Aorta (tissue), 5 donors: Measurements from ENCODE around the gene TDRD1. TPM values are rescaled to one million over a fixed set of nuclear protein-coding genes. Genes with fewer than 3 reads are reported as not detected.
A peak's percentile ranks its signal among the peaks of the same experiment; 100 is the strongest.

Source experiments
- ATAC-seq: fragments of 200-7000 bp; cut with Tn5 transposase; one replicate; pipeline ENCODE4 v1.9.1; 2022; ENCODE audit warnings: moderate library complexity; ENCODE audit not compliant: low FRiP score
- DNase-seq, 2 donors: peaks; one replicate each; pipeline ENCODE4 v3.0.0-alpha.2; 2020
- H3K27ac ChIP-seq, 2 donors: one replicate each; pipeline ENCODE4 v1.5.1; 2013; ENCODE audit warnings: low read length in 2 of 2, mild to moderate bottlenecking in 2 of 2, moderate library complexity in 2 of 2, control low read depth in 1 of 2, inconsistent platforms in 1 of 2, low read depth in 1 of 2
- H3K27me3 ChIP-seq, 2 donors: one replicate each; pipeline ENCODE4 v1.6.1; 2013; ENCODE audit warnings: control low read depth in 1 of 2, low read length in 1 of 2, mild to moderate bottlenecking in 1 of 2, moderate library complexity in 1 of 2; ENCODE audit not compliant: insufficient read depth in 2 of 2, control insufficient read depth in 1 of 2
- H3K36me3 ChIP-seq, 2 donors: one replicate each; pipeline ENCODE4 v1.6.1; 2013; ENCODE audit warnings: control low read depth in 1 of 2, low read length in 1 of 2, mild to moderate bottlenecking in 1 of 2; ENCODE audit not compliant: insufficient read depth in 2 of 2, control insufficient read depth in 1 of 2
- H3K4me1 ChIP-seq, 2 donors: one replicate each; pipeline ENCODE4 v1.6.1; 2013; ENCODE audit warnings: low read length in 2 of 2, control low read depth in 1 of 2, mild to moderate bottlenecking in 1 of 2, moderate library complexity in 1 of 2; ENCODE audit not compliant: insufficient read depth in 2 of 2, control insufficient read depth in 1 of 2
- H3K4me3 ChIP-seq, 2 donors: one replicate each; pipeline ENCODE4 v1.5.1; 2013; ENCODE audit warnings: low read length in 2 of 2, control low read depth in 1 of 2, mild to moderate bottlenecking in 1 of 2
- H3K9me3 ChIP-seq: one replicate; pipeline ENCODE4 v1.6.1; 2013; ENCODE audit warnings: mild to moderate bottlenecking, low read length; ENCODE audit not compliant: control insufficient read depth
- WGBS, 2 donors: extraction: QIAGEN DNeasy Blood & Tissue Kit; methylation state at CpG; one replicate each; pipeline ENCODE4 v1.1.7; 2013; 5-methylcytosine and 5-hydroxymethylcytosine counted together
- intact Hi-C, 2 donors: fragments of 100-400 bp; cut with DNase I; formaldehyde crosslinking; loops; one replicate each; pipeline versions ENCODE4 v1.14.2 to v1.15.0; 2022
- polyA plus RNA-seq, 2 donors: library from polyadenylated mRNA; stranded (reverse); fragments of 200-250 nt; gene quantifications; one replicate each; pipeline ENCODE4 v1.2.3, GENCODE V29; 2013
- total RNA-seq, 2 donors: library from RNA; stranded (reverse); fragmentation: NEBNext Ultra II Directional; extraction: Animal tissue kit (Norgen Biotek cat#: 25700); gene quantifications; one replicate each; pipeline ENCODE4 v1.2.1, GENCODE V29; 2021
- donor health status: healthy with polysubstance abuse.
- donor health status: Bipolar disorder and iron deficiency.
- donor health status: DM: no; HTN: no; CAD: no.
- donor health status: DM: no; HTN: no; CAD: no.
- donor health status: DM: yes; HTN: yes; CAD: no.

TDRD1 gene
- total and polyA plus RNA-seq, 4 donors = 0.19 to 0.78 (median 0.36) TPM; not detected in 1

GRCh38 chr10:114271075-114271778, 92.1 kb downstream of the TDRD1 start:
- Histone ChIP-seq H3K4me1 (no peaks in the 10 kb centered on the region), H3K9me3 (no peaks in the 10 kb centered on the region), H3K4me3 (no peak overlapping the region), H3K27ac (no peak overlapping the region), H3K36me3 (no peaks in the 10 kb centered on the region), H3K27me3 (no peaks in the 10 kb centered on the region)
- peak; percentile 25 for ATAC-seq
- intact Hi-C loops = no loop called here
- WGBS, 2 donors = 88 to 91% methylated on average over 3 of the region's 3 CpGs
- no peak for DNase-seq

DNA sequence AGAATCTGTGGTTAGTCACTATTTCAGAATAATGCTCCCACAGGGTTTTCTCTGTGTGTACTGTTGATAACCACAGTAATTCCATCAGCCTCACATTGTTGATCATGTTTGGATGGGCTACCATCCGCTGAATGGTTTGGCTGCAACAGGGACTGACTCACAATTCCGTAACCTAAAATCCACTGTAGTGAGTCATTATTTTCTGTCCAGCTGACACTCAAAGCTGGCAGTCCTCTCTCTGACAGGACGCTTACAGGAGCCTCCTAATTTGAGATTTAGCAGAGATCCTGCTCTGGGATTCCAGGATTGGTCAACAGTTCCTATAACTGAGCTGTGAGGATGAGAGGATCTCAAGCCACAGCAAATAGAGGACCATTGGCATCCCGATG, 92.6 kb downstream of the TDRD1 start:
- intact Hi-C loops = no loop called here
- DNase-seq (peak in 1 of 2 donors; percentile 62), ATAC-seq (peak; percentile 79)
- H3K9me3 ChIP-seq = no peaks in the 10 kb centered on the region
- H3K4me3 ChIP-seq = no peak overlapping the region
- H3K27me3 ChIP-seq = no peaks in the 10 kb centered on the region
- no peak overlapping the region for H3K27ac ChIP-seq
- no peaks in the 10 kb centered on the region for H3K4me1 ChIP-seq
- no peaks in the 10 kb centered on the region for H3K36me3 ChIP-seq
- WGBS, 2 donors = 15 to 20% methylated on average over 4 of the region's 4 CpGs

DNA sequence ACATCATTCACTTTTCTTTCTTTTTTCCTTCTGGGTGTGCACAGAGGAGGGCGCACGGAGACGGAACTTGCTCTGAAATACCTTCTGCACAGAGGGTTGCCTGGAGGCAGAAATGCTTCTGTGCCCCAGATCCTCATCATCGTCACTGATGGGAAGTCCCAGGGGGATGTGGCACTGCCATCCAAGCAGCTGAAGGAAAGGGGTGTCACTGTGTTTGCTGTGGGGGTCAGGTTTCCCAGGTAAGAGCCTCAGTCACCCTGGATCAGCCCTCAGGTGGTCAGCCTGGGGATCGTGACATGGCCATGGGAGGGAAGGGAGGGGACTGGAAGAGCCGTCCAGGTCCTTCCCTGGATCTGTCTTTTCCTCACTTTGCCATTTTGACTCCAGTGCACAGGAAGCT, 93.5 kb downstream of the TDRD1 start:
- Histone ChIP-seq H3K9me3 (no peaks in the 10 kb centered on the region), H3K36me3 (no peaks in the 10 kb centered on the region), H3K27ac (no peak overlapping the region), H3K27me3 (no peaks in the 10 kb centered on the region), H3K4me1 (no peaks in the 10 kb centered on the region), H3K4me3 (no peak overlapping the region)
- WGBS, 2 donors = 89 to 90% methylated on average over 6 of the region's 6 CpGs
- no peak for DNase-seq
- intact Hi-C loops = no loop called here
- no peak for ATAC-seq

DNA sequence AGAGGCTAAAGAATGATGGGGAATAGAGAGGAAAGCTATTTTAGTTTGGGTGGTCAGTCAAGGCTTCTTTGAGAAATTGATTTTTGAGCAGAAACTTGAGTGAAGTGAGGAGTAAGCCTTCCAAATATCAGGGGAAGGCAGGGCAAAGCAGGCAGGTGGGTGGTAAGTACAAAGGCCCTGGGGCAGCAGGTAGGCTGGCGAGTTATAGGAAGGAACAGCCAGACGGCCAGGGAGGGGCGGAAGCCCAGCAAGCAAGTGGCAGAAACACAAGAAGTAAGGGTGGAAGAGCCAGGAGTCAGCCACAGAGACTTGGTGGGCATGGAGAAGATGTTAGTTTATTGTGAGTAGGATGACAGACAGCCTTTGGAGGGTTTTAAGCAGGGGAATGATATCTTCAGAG, 94.8 kb downstream of the TDRD1 start:
- H3K27me3 ChIP-seq = no peaks in the 10 kb centered on the region
- no peak overlapping the region for H3K4me3 ChIP-seq
- no peaks in the 10 kb centered on the region for H3K9me3 ChIP-seq
- 82 to 95% methylated on average over 3 of the region's 3 CpGs for WGBS, 2 donors
- intact Hi-C loops = no loop called here
- no peak overlapping the region for H3K27ac ChIP-seq
- no peaks in the 10 kb centered on the region for H3K36me3 ChIP-seq
- no peak for ATAC-seq
- no peaks in the 10 kb centered on the region for H3K4me1 ChIP-seq
- no peak for DNase-seq

DNA sequence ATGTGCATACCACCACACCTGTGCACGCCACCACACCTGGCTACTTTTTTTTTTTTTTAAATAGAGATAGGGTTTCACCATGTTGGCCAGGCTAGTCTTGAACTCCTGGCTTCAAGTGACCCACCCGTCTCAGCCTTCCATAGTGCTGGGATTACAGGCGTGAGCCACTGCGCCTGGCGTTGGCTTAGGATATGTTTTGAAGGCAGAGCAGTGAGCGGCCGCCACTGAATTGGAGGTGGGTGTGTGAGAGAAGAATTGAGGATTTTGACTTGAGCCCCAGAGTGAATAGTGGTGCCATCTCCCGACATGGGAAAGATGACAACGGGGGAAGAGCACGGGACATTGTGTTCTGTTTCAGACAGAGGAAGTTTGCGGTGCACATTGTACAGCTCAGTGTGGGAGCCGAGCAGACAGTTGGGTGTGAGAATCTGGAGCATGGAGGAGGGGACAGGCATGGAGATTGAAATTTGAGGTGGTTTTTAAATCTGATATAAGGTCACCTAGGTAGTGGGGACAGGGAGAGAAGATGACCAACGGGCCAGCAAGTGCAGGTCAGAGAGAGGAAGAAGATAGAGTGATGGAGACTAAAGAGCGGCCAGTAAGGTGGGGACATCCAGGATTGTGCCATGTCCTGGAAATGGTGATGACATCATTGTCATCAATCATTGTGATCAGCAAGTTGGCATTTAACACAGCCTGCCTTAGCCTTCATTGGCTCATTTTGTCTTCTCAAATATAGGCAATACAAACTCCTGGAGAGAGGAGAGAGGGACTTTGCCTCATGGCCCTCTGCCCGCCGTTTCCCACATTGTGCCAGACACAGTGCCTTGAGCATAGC, 95.7 kb downstream of the TDRD1 start:
- Histone ChIP-seq H3K27ac (no peak overlapping the region), H3K4me1 (no peaks in the 10 kb centered on the region), H3K27me3 (no peaks in the 10 kb centered on the region), H3K4me3 (no peak overlapping the region), H3K36me3 (no peaks in the 10 kb centered on the region), H3K9me3 (no peaks in the 10 kb centered on the region)
- ATAC-seq (no peak), DNase-seq (no peak)
- 92 to 93% methylated on average over 16 of the region's 16 CpGs for WGBS, 2 donors
- intact Hi-C loops = no loop called here

- Histone ChIP-seq H3K4me1 (no peaks in the 10 kb centered on the region), H3K4me3 (no peak overlapping the region), H3K9me3 (no peaks in the 10 kb centered on the region), H3K27ac (no peak overlapping the region), H3K36me3 (no peaks in the 10 kb centered on the region), H3K27me3 (no peaks in the 10 kb centered on the region)
- no peak for ATAC-seq
- 91 to 95% methylated on average over 6 of the region's 6 CpGs for WGBS, 2 donors
- DNase-seq = no peak
- intact Hi-C loops = no loop called here
These were observed 96.9 kb downstream of the TDRD1 start for GRCh38 chr10:114276066-114276465.

- Histone ChIP-seq H3K9me3 (no peaks in the 10 kb centered on the region), H3K27ac (no peak overlapping the region), H3K27me3 (no peaks in the 10 kb centered on the region), H3K4me1 (no peaks in the 10 kb centered on the region), H3K4me3 (no peak overlapping the region), H3K36me3 (no peaks in the 10 kb centered on the region)
- WGBS, 2 donors = 92 to 94% methylated on average over 6 of the region's 6 CpGs
- no peak for ATAC-seq
- no peak for DNase-seq
- intact Hi-C loops = no loop called here
These were observed 97.5 kb downstream of the TDRD1 start for GRCh38 chr10:114276671-114277070.

- no peak overlapping the region for H3K4me3 ChIP-seq
- H3K9me3 ChIP-seq = no peaks in the 10 kb centered on the region
- DNase-seq = no peak
- peak; percentile 4 for ATAC-seq
- H3K36me3 ChIP-seq = no peaks in the 10 kb centered on the region
- no peaks in the 10 kb centered on the region for H3K4me1 ChIP-seq
- no peaks in the 10 kb centered on the region for H3K27me3 ChIP-seq
- intact Hi-C loops = no loop called here
- H3K27ac ChIP-seq = no peak overlapping the region
- WGBS, 2 donors = 85 to 89% methylated on average over 20 to 22 of the region's 22 CpGs
These were observed 99.2 kb downstream of the TDRD1 start for GRCh38 chr10:114278140-114278883.
